HCT116 (cell line): ENCODE results near the gene CLPTM1L. TPM values are rescaled to one million over a fixed set of nuclear protein-coding genes. Genes with fewer than 3 reads are reported as not detected.

Experiments
- ATAC-seq: fragments of 200-7000 bp; cut with Tn5 transposase; 2 replicates; pipeline ENCODE4 v1.9.1; 2020; ENCODE audit warnings: mild to moderate bottlenecking, moderate library complexity
- BruUV-seq: library from RNA; stranded (reverse); fragments of 400-500 nt; replicated peaks from 2 replicates; lab custom pipeline; 2021; lab: Mats Ljungman, UMichigan
- CTCF ChIA-PET: fragments of 300-600 bp; sonication (Branson Sonifier 250); formaldehyde crosslinking; loops from one replicate; lab custom pipeline; 2021; ENCODE audit warnings: antibody characterized with exemption; lab: Charles Lee
- POLR2A ChIA-PET: fragments of 300-600, 350-600 bp; sonication (Branson Sonifier 250); formaldehyde crosslinking; loops from one replicate; lab custom pipeline; 2021; ENCODE audit warnings: antibody characterized with exemption; lab: Charles Lee
- RAD21 ChIA-PET, 2 experiments: fragments of 300-600 bp; sonication (Branson Sonifier 250); formaldehyde crosslinking; loops; one replicate each; lab custom pipeline; 2023; ENCODE audit warnings: low total read pairs in 2 of 2; ENCODE audit not compliant: uncharacterized antibody in 2 of 2, unreplicated experiment in 2 of 2, low non-redundant PET in 1 of 2; lab: Charles Lee
- DNase-seq: peaks from one replicate; pipeline ENCODE4 v3.0.0-alpha.2; 2010; ENCODE audit warnings: low read depth, low spot score
- H2AFZ ChIP-seq: fragments of 200-600 bp; shearing (Covaris generic), sonication (generic); 2 replicates; pipeline ENCODE4 v1.6.1; 2017; ENCODE audit warnings: low read depth, mixed run types, mixed read lengths, antibody characterized with exemption, low read length; ENCODE audit not compliant: poor library complexity, severe bottlenecking
- H3K27ac ChIP-seq: 2 replicates; pipeline ENCODE4 v1.5.1; 2012; ENCODE audit warnings: low read depth, low read length
- H3K27me3 ChIP-seq: fragments of 200-600 bp; sonication (generic); 2 replicates; pipeline ENCODE4 v1.6.1; 2016; ENCODE audit warnings: mixed run types, low read length, mixed read lengths; ENCODE audit not compliant: insufficient read depth
- H3K36me3 ChIP-seq, 2 experiments: fragments of 200-500 bp in 1 of 2; fragments of 200-600 bp in 1 of 2; sonication (Bioruptor generic) in 1 of 2; sonication (generic) in 1 of 2; 2 replicates each; pipeline versions ENCODE4 v1.5.1 to v1.6.1; 2014 to 2016; ENCODE audit warnings: low read length in 2 of 2, inconsistent platforms in 1 of 2, mixed read lengths in 1 of 2, mixed run types in 1 of 2; ENCODE audit not compliant: insufficient read depth in 2 of 2, control insufficient read depth in 1 of 2
- H3K4me1 ChIP-seq, 2 experiments: fragments of 200-600 bp in 1 of 2; sonication (generic) in 1 of 2; 2 replicates each; pipeline versions ENCODE4 v1.5.1 to v1.6.1; 2012 to 2017; ENCODE audit warnings: low read length in 2 of 2, inconsistent platforms in 1 of 2, mild to moderate bottlenecking in 1 of 2, mixed read lengths in 1 of 2, mixed run types in 1 of 2, moderate library complexity in 1 of 2; ENCODE audit not compliant: insufficient read depth in 2 of 2, control insufficient read depth in 1 of 2
- H3K4me2 ChIP-seq: fragments of 200-600 bp; sonication (generic); 2 replicates; pipeline ENCODE4 v1.6.1; 2017; ENCODE audit warnings: mixed run types, low read length, mixed read lengths
- H3K4me3 ChIP-seq, 2 experiments: fragments of 200-600 bp in 1 of 2; sonication (generic) in 1 of 2; replicated peaks in 1 of 2; 2 replicates each; pipeline ENCODE4 v1.5.1; 2011 to 2016; ENCODE audit warnings: low read length in 2 of 2, control low read depth in 1 of 2, low read depth in 1 of 2, mild to moderate bottlenecking in 1 of 2, mixed read lengths in 1 of 2, mixed run types in 1 of 2
- H3K79me2 ChIP-seq: fragments of 200-600 bp; sonication (generic); 2 replicates; pipeline ENCODE4 v1.6.1; 2017; ENCODE audit warnings: mild to moderate bottlenecking, mixed run types, low read length, moderate library complexity, mixed read lengths; ENCODE audit not compliant: insufficient read depth
- H3K9ac ChIP-seq: fragments of 200-600 bp; sonication (generic); 2 replicates; pipeline ENCODE4 v1.6.1; 2016; ENCODE audit warnings: low read length, mixed read lengths
- H3K9me2 ChIP-seq: fragments of 200-600 bp; sonication (generic), shearing (Covaris generic); 2 replicates; pipeline ENCODE4 v1.6.1; 2017; ENCODE audit warnings: mixed run types, mild to moderate bottlenecking, moderate library complexity; ENCODE audit not compliant: insufficient read depth
- H3K9me3 ChIP-seq, 2 experiments: fragments of 200-500 bp in 1 of 2; fragments of 200-600 bp in 1 of 2; sonication (Bioruptor generic) in 1 of 2; sonication (generic) in 1 of 2; 2 replicates each; pipeline ENCODE4 v1.6.1; 2014 to 2017; ENCODE audit warnings: low read length in 2 of 2, mixed read lengths in 2 of 2, inconsistent platforms in 1 of 2, low read depth in 1 of 2, mild to moderate bottlenecking in 1 of 2, mixed run types in 1 of 2, moderate library complexity in 1 of 2; ENCODE audit not compliant: control insufficient read depth in 1 of 2, insufficient read depth in 1 of 2
- H4K20me1 ChIP-seq: fragments of 200-600 bp; sonication (generic), shearing (Covaris generic); 2 replicates; pipeline ENCODE4 v1.6.1; 2017; ENCODE audit warnings: mixed run types, mild to moderate bottlenecking, moderate library complexity; ENCODE audit not compliant: insufficient read depth
- ELF1 ChIP-seq: IDR thresholded peaks from 2 replicates; pipeline ENCODE4 v1.6.1; 2012; ENCODE audit warnings: low read depth, borderline replicate concordance
- EZH2phosphoT487 ChIP-seq: fragments of 200-600 bp; IDR thresholded peaks from 2 replicates; pipeline ENCODE4 v1.6.1; 2018; ENCODE audit warnings: antibody characterized with exemption, borderline replicate concordance
- FOSL1 ChIP-seq: IDR thresholded peaks from 2 replicates; pipeline ENCODE4 v1.6.1; 2012; ENCODE audit warnings: low read depth
- POLR2A ChIP-seq: IDR thresholded peaks from 2 replicates; pipeline ENCODE4 v1.7.0; 2011; ENCODE audit warnings: borderline replicate concordance; ENCODE audit not compliant: insufficient read depth, insufficient read length; ENCODE audit errors: extremely low read depth
- RAD21 ChIP-seq: IDR thresholded peaks from 2 replicates; pipeline ENCODE4 v1.6.1; 2012; ENCODE audit warnings: low read depth, mild to moderate bottlenecking
- SIN3A ChIP-seq: IDR thresholded peaks from 2 replicates; pipeline ENCODE4 v1.6.1; 2012; ENCODE audit warnings: low read depth
- SRF ChIP-seq: IDR thresholded peaks from 2 replicates; pipeline ENCODE4 v1.6.1; 2012; ENCODE audit warnings: low read depth
- ZBTB33 ChIP-seq: IDR thresholded peaks from 2 replicates; pipeline ENCODE4 v1.6.1; 2011; ENCODE audit warnings: mild to moderate bottlenecking, low read length, moderate library complexity; ENCODE audit not compliant: insufficient replicate concordance; ENCODE audit errors: extremely low read depth
- ZFX ChIP-seq: fragments of 450-650 bp; IDR thresholded peaks from 2 replicates; pipeline ENCODE4 v1.6.1; 2017
- ZNF274 ChIP-seq: fragments of 200-500 bp; sonication (Bioruptor generic); IDR thresholded peaks from 2 replicates; pipeline ENCODE4 v1.6.1; 2014; ENCODE audit warnings: mild to moderate bottlenecking, low read depth, low read length, inconsistent platforms
- intact Hi-C: fragments of 100-400 bp; cut with micrococcal nuclease; formaldehyde crosslinking; loops from 2 replicates; pipeline ENCODE4 v1.10.0; 2022
- total RNA-seq: library from RNA; stranded (reverse); gene quantifications from one replicate; pipeline ENCODE4 v1.2.1, GENCODE V29; 2021; ENCODE audit not compliant: unreplicated experiment
- TF ChIP-seq, protein P1 (sequence below): IDR thresholded peaks from 2 replicates; pipeline ENCODE4 v1.6.1; 2012

CLPTM1L gene
- total RNA-seq, 1 experiment from 2014 or later = 98.4 TPM

DNA sequence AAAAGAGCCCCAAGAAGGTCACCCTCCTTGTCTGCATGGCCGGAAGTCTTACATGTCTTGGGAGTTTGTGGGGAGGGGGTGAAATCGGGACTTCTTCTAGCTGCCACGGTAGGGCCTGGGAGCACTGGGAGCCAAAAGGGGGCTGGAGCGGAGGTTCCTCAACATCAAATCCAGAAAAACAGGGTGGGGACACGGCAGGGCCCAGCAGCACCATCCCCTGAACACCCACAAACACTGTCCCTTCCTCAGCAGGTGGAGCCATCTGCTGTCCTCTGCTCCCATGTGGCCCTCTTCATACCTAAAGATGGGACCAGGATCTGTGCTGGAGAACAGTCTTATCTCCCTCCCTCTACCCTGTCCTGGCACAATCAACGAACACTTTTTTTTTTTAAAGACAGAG is 52.8 kb downstream of the CLPTM1L start:
- Histone ChIP-seq H3K4me2 (no peak overlapping the region), H3K4me3 (no peak overlapping the region), H3K79me2 (no peaks in the 10 kb centered on the region), H3K9me3 (no peaks in the 10 kb centered on the region), H4K20me1 (no peaks in the 10 kb centered on the region), H3K36me3 (no peaks in the 10 kb centered on the region), H3K27ac (no peak overlapping the region), H2AFZ (no peak overlapping the region), H3K9me2 (no peaks in the 10 kb centered on the region), H3K9ac (no peak overlapping the region), H3K27me3 (no peaks in the 10 kb centered on the region), H3K4me1 (peaks cover 0 to 9% of the 10 kb centered on the region in 2 experiments; a peak in 1 of 4 replicates)
- ATAC-seq (no peak), DNase-seq (no peak)
- CTCF ChIA-PET = no interaction called here
- TF ChIP-seq ELF1 (no peak), RAD21 (peak; percentile 17; the same call in 1 of the 2 replicates), ZBTB33 (no peak), ZNF274 (no peak), EZH2phosphoT487 (no peak), ZFX (no peak), SRF (no peak)
- TF ChIP-seq, protein P1, sequence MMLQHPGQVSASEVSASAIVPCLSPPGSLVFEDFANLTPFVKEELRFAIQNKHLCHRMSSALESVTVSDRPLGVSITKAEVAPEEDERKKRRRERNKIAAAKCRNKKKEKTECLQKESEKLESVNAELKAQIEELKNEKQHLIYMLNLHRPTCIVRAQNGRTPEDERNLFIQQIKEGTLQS = no peak
- POLR2A ChIA-PET = no interaction called here
- intact Hi-C loops = no loop called here
- RAD21 ChIA-PET = no interaction called here
- BruUV-seq = no TSS peak

GRCh38 chr5:1291611-1292080 is 53.3 kb downstream of the CLPTM1L start:
- ATAC-seq (no peak), DNase-seq (no peak)
- ChIA-PET CTCF (no interaction called here), POLR2A (no interaction called here), RAD21 (no interaction called here)
- TF ChIP-seq ZFX (no peak), EZH2phosphoT487 (no peak), FOSL1 (no peak), ZNF274 (no peak), SIN3A (no peak), RAD21 (no peak), POLR2A (no peak), ZBTB33 (no peak), ELF1 (no peak)
- TF ChIP-seq, protein P1 = no peak
- H3K27me3 ChIP-seq = no peaks in the 10 kb centered on the region
- no peak overlapping the region for H3K4me2 ChIP-seq
- no peaks in the 10 kb centered on the region for H3K79me2 ChIP-seq
- no peaks in the 10 kb centered on the region for H3K9me2 ChIP-seq
- intact Hi-C loops = no loop called here
- no peak overlapping the region for H3K27ac ChIP-seq
- no peak overlapping the region for H2AFZ ChIP-seq
- H3K36me3 ChIP-seq = no peaks in the 10 kb centered on the region
- no peaks in the 10 kb centered on the region for H3K9me3 ChIP-seq
- no peak overlapping the region for H3K4me3 ChIP-seq
- peaks cover 0 to 9% of the 10 kb centered on the region in 2 experiments; a peak in 1 of 4 replicates for H3K4me1 ChIP-seq
- H4K20me1 ChIP-seq = no peaks in the 10 kb centered on the region
- H3K9ac ChIP-seq = no peak overlapping the region
- no TSS peak for BruUV-seq
